ENCODE results near the gene ADIPOR1.

DNA sequence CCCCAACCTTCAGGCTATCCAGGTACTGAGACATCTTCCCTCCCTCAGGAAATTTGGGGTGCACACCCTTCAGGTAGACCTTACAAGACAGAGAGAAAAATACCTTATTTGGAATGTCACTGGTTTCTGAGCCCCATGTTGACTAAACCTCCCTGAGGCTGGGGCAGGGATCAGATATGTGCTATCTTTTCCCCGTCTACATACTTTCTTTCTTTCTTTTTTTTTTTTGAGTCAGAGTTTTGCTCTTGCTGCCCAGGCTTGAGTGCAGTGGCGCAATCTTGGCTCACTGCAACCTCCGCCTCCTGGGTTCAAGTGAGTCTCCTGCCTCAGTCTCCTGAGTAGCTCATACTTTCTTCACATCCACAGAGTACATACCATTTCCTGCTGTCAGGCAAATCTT, 7.3 kb upstream of the ADIPOR1 start:
- TF ChIP-seq EZH2 (IDR thresholded peaks at IDR 0.05) = no peak
- no peak for TF ChIP-seq POLR2AphosphoS5 (IDR thresholded peaks at IDR 0.05; ENCODE audit: borderline replicate concordance, low read depth, low read length)

Data from SK-N-MC (cell line).